K562 (cell line): Measurements from ENCODE around the gene FCAMR. TPM values are rescaled to one million over a fixed set of nuclear protein-coding genes. Genes with fewer than 3 reads are reported as not detected.

ENCODE experiments used
- ASH1L ChIP-seq: fragments of 450-650 bp; IDR thresholded peaks from 2 replicates; pipeline ENCODE4 v1.6.1; 2018; ENCODE audit warnings: borderline replicate concordance, mild to moderate bottlenecking, low read depth; ENCODE audit not compliant: partially characterized antibody
- CREB3L1 ChIP-seq: fragments of 450-650 bp; IDR thresholded peaks from 2 replicates; pipeline ENCODE4 v1.6.1; 2014; ENCODE audit warnings: low read depth, mild to moderate bottlenecking, moderate library complexity, borderline replicate concordance
- ELF4 ChIP-seq: fragments of 450-650 bp; formaldehyde crosslinking; IDR thresholded peaks from 2 replicates; pipeline ENCODE4 v1.4.0; 2022; ENCODE audit warnings: missing genetic modification characterization
- GABPA ChIP-seq: fragments of 200-800 bp; sonication (Bioruptor generic); conservative IDR thresholded peaks from 2 replicates; pipeline ENCODE4 v1.6.1; 2016; ENCODE audit warnings: low read depth, missing genetic modification characterization, missing compliant biosample characterization
- GMEB1 ChIP-seq: fragments of 250-450 bp; sonication (Bioruptor Pico); IDR thresholded peaks from 2 replicates; pipeline ENCODE4 v1.4.0; 2020; ENCODE audit warnings: mild to moderate bottlenecking
- HDAC6 ChIP-seq: IDR thresholded peaks from 2 replicates; pipeline ENCODE4 v1.6.1; 2012; ENCODE audit warnings: low read depth, mild to moderate bottlenecking, control low read depth, inconsistent platforms, low read length, moderate library complexity
- HMBOX1 ChIP-seq: sonication (generic); IDR thresholded peaks from 2 replicates; pipeline ENCODE4 v1.6.1; 2016
- KDM4B ChIP-seq, 2 experiments: fragments of 450-650 bp in 1 of 2; sonication (generic) in 1 of 2; IDR thresholded peaks; 2 replicates each; pipeline ENCODE4 v1.6.1; 2016 to 2017; ENCODE audit warnings: borderline replicate concordance in 2 of 2, antibody characterized with exemption in 1 of 2, low read depth in 1 of 2, mild to moderate bottlenecking in 1 of 2
- MYNN ChIP-seq, 2 experiments: sonication (generic); formaldehyde crosslinking in 1 of 2; IDR thresholded peaks; 2 replicates each; pipeline versions ENCODE4 v1.5.0 to v1.6.1; 2016 to 2020; ENCODE audit warnings: antibody characterized with exemption in 1 of 2, missing genetic modification reagents in 1 of 2
- NCOA6 ChIP-seq: fragments of 450-650 bp; IDR thresholded peaks from 2 replicates; pipeline ENCODE4 v1.6.1; 2017; ENCODE audit warnings: mild to moderate bottlenecking
- NEUROD1 ChIP-seq: fragments of 150-350 bp; IDR thresholded peaks from 2 replicates; pipeline ENCODE4 v1.6.1; 2014; ENCODE audit warnings: borderline replicate concordance, low read length, low read depth; ENCODE audit not compliant: partially characterized antibody
- PHB ChIP-seq: fragments of 250-450 bp; sonication (Bioruptor Pico); IDR thresholded peaks from 2 replicates; pipeline ENCODE4 v1.5.0; 2021
- PRDM10 ChIP-seq: fragments of 450-650 bp; IDR thresholded peaks from 2 replicates; pipeline ENCODE4 v1.6.1; 2018; ENCODE audit not compliant: partially characterized antibody
- PRPF4 ChIP-seq: fragments of 200-400 bp; formaldehyde crosslinking; IDR thresholded peaks from one replicate; pipeline ENCODE4 v1.6.1; 2017; ENCODE audit warnings: low read length, low read depth, mild to moderate bottlenecking; ENCODE audit not compliant: insufficient read depth, poor library complexity, severe bottlenecking
- RHOXF2B ChIP-seq: fragments of 250-450 bp; sonication (Bioruptor Pico); conservative IDR thresholded peaks from 2 replicates; pipeline ENCODE4 v1.5.1; 2021
- SIN3B ChIP-seq: fragments of 450-650 bp; IDR thresholded peaks from 2 replicates; pipeline ENCODE4 v1.6.1; 2017; ENCODE audit warnings: low read depth, mild to moderate bottlenecking, moderate library complexity
- ZFX ChIP-seq: sonication (generic); formaldehyde crosslinking; IDR thresholded peaks from 2 replicates; pipeline ENCODE4 v1.8.0; 2022; ENCODE audit warnings: mild to moderate bottlenecking, missing genetic modification reagents, moderate library complexity
- ZNF175 ChIP-seq: fragments of 200-800 bp; sonication (Bioruptor generic); IDR thresholded peaks from 2 replicates; pipeline ENCODE4 v1.6.1; 2016; ENCODE audit warnings: low read depth, mild to moderate bottlenecking, missing genetic modification characterization, missing compliant biosample characterization
- ZNF24 ChIP-seq: fragments of 450-650 bp; IDR thresholded peaks from 2 replicates; pipeline ENCODE4 v1.6.1; 2016
- polyA plus RNA-seq, 8 experiments: library from polyadenylated mRNA; depleted of rRNA in 4 of 8; stranded (reverse) in 5 of 8; unstranded in 3 of 8; fragments of >200 nt; fragmentation: Nextera tagmentation in 2 of 8; fragmentation: Illumina TruSeq in 1 of 8; extraction: Ambion mirVana in 2 of 8; extraction: Trizol in 1 of 8; gene quantifications; 2 replicates each; pipeline versions ENCODE4 v1.2.1 to v1.2.3, GENCODE V29; 2011 to 2014; ENCODE audit warnings: inconsistent platforms in 1 of 8, missing spikeins in 1 of 8
- total RNA-seq, 7 experiments: library from RNA; depleted of rRNA in 6 of 7; stranded (reverse); fragments of >200 nt in 6 of 7; fragmentation: Illumina TruSeq in 2 of 7; extraction: Trizol in 2 of 7; gene quantifications; 2 replicates each; pipeline versions ENCODE4 v1.2.1 to v1.2.3, GENCODE V29; 2011 to 2021; ENCODE audit warnings: low replicate concordance in 1 of 7

Gene FCAMR
- total and polyA plus RNA-seq, 9 of the 15 experiments (the other 6 are each of a cell fraction or from before 2014, with no cell fraction given) = not detected

GRCh38 chr1:207004931-207005830 is 34.9 kb upstream of the FCAMR start (continued):
- TF ChIP-seq ELF4 (CRISPR knock-in tag) (peak; percentile 78), PHB (CRISPR knock-in tag) (no peak), SIN3B (no peak), ZNF175 (CRISPR knock-in tag) (no peak), CREB3L1 (no peak), NEUROD1 (no peak), ASH1L (no peak), PRPF4 (no peak), ZFX (CRISPR knock-in tag) (no peak), ZNF24 (no peak), HMBOX1 (peak; percentile 45; the same call in 1 of the 2 replicates), NCOA6 (no peak), PRDM10 (no peak), MYNN (IDR thresholded peaks at IDR 0.05) (no peak), MYNN (CRISPR knock-in tag; IDR thresholded peaks at IDR 0.05) (no peak), KDM4B (IDR thresholded peaks at IDR 0.05; ENCODE audit: borderline replicate concordance in 2 of 2, low read depth in 1 of 2) (no peak), RHOXF2B (CRISPR knock-in tag) (no peak), GABPA (no peak), HDAC6 (no peak), GMEB1 (CRISPR knock-in tag) (no peak)
